Panc1 (cell line): ENCODE measurements around the gene CCDC197. TPM values are rescaled to one million over a fixed set of nuclear protein-coding genes. Genes with fewer than 3 reads are reported as not detected.

Experiments
- ATAC-seq: fragments of 200-7000 bp; cut with Tn5 transposase; 2 replicates; pipeline ENCODE4 v1.9.1; 2020; ENCODE audit warnings: mild to moderate bottlenecking, moderate library complexity
- BruUV-seq: library from RNA; stranded (reverse); fragments of 400-500 nt; replicated peaks from 2 replicates; lab custom pipeline; 2021; lab: Mats Ljungman, UMichigan
- CTCF ChIA-PET: fragments of 300-600 bp; sonication (Branson Sonifier 250); formaldehyde crosslinking; loops from one replicate; lab custom pipeline; 2022; ENCODE audit warnings: antibody characterized with exemption; lab: Charles Lee
- POLR2A ChIA-PET: fragments of 300-600 bp; sonication (Branson Sonifier 250); formaldehyde crosslinking; loops from one replicate; lab custom pipeline; 2022; ENCODE audit warnings: antibody characterized with exemption; lab: Charles Lee
- DNase-seq: peaks from one replicate; pipeline ENCODE4 v3.0.0-alpha.2; 2010; ENCODE audit warnings: low read depth, low spot score
- H3K27ac ChIP-seq: 2 replicates; pipeline ENCODE4 v1.5.1; 2011; ENCODE audit warnings: mild to moderate bottlenecking, low read length, inconsistent platforms
- H3K27me3 ChIP-seq: fragments of 200-500 bp; sonication (Bioruptor generic); 2 replicates; pipeline ENCODE4 v1.6.0; 2014; ENCODE audit warnings: low read length, inconsistent platforms; ENCODE audit not compliant: control insufficient read depth, insufficient read depth
- H3K36me3 ChIP-seq: fragments of 200-500 bp; sonication (Bioruptor generic); 2 replicates; pipeline ENCODE4 v1.5.1; 2014; ENCODE audit warnings: inconsistent platforms, mild to moderate bottlenecking, low read length, moderate library complexity; ENCODE audit not compliant: control insufficient read depth, insufficient read depth
- H3K4me1 ChIP-seq: 2 replicates; pipeline ENCODE4 v1.5.1; 2011; ENCODE audit warnings: inconsistent platforms, mild to moderate bottlenecking, low read length, moderate library complexity; ENCODE audit not compliant: control insufficient read depth, insufficient read depth
- H3K4me3 ChIP-seq, 2 experiments: 2 replicates each; pipeline ENCODE4 v1.5.1; 2011 to 2012; ENCODE audit warnings: low read depth in 2 of 2, low read length in 2 of 2, mild to moderate bottlenecking in 2 of 2, inconsistent platforms in 1 of 2, moderate library complexity in 1 of 2
- H3K9me3 ChIP-seq: fragments of 200-500 bp; sonication (Bioruptor generic); 2 replicates; pipeline ENCODE4 v1.5.1; 2014; ENCODE audit warnings: low read depth, mild to moderate bottlenecking, inconsistent platforms, low read length, moderate library complexity; ENCODE audit not compliant: control insufficient read depth, insufficient read depth
- CTCF ChIP-seq: fragments of 450-650 bp; IDR thresholded peaks from 2 replicates; pipeline ENCODE4 v1.5.1; 2017; ENCODE audit warnings: mild to moderate bottlenecking
- POLR2AphosphoS5 ChIP-seq: IDR thresholded peaks from 2 replicates; pipeline ENCODE4 v1.6.1; 2012; ENCODE audit warnings: mild to moderate bottlenecking, low read depth, low read length, moderate library complexity
- REST ChIP-seq, 2 experiments: IDR thresholded peaks; 2 replicates each; pipeline ENCODE4 v1.6.1; 2011 to 2012; ENCODE audit warnings: low read depth in 2 of 2, control low read depth in 1 of 2, low read length in 1 of 2, mild to moderate bottlenecking in 1 of 2, moderate library complexity in 1 of 2; ENCODE audit not compliant: insufficient read depth in 1 of 2
- SIN3A ChIP-seq: IDR thresholded peaks from 2 replicates; pipeline ENCODE4 v1.6.1; 2012; ENCODE audit warnings: low read depth, mild to moderate bottlenecking, low read length, moderate library complexity, borderline replicate concordance; ENCODE audit not compliant: insufficient read depth
- TCF7L2 ChIP-seq: IDR thresholded peaks from 2 replicates; pipeline ENCODE4 v1.6.1; 2011; ENCODE audit warnings: mild to moderate bottlenecking, low read depth, low read length, inconsistent platforms
- in situ Hi-C: cut with HindIII; loops from 2 replicates; pipeline ENCODE4 v1.10.0; 2016; ENCODE audit warnings: low sequenced_read_pairs, low pct_unique_long_range_greater_than_20kb
- intact Hi-C: fragments of 100-400 bp; cut with micrococcal nuclease; formaldehyde crosslinking; loops from one replicate; pipeline ENCODE4 v1.10.0; 2022; ENCODE audit not compliant: unreplicated experiment
- total RNA-seq: library from RNA; stranded (reverse); gene quantifications from one replicate; pipeline ENCODE4 v1.2.1, GENCODE V29; 2021; ENCODE audit not compliant: unreplicated experiment

CCDC197 gene
- total RNA-seq, 1 experiment from 2014 or later, result not detected

- no TSS peak for BruUV-seq
- H3K9me3 ChIP-seq, result no peaks in the 10 kb centered on the region
- no peak overlapping the region for H3K27ac ChIP-seq
- ATAC-seq (no peak), DNase-seq (no peak)
- POLR2A ChIA-PET, result no interaction called here
- CTCF ChIA-PET, result no interaction called here
- no peak overlapping the region for H3K4me3 ChIP-seq
- no peaks in the 10 kb centered on the region; the same call in 1 of the 2 replicates for H3K36me3 ChIP-seq
- intact Hi-C loops (no loop called here), in situ Hi-C loops (no loop called here)
- TF ChIP-seq POLR2AphosphoS5 (no peak), TCF7L2 (no peak), SIN3A (no peak), CTCF (no peak), REST (IDR thresholded peaks at IDR 0.05; ENCODE audit: insufficient read depth in 1 of 2, low read depth in 2 of 2, low read length in 1 of 2) (no peak)
- H3K27me3 ChIP-seq, result no peaks in the 10 kb centered on the region
- H3K4me1 ChIP-seq, result no peaks in the 10 kb centered on the region
Observed at GRCh38 chr14:94045563-94046345, 48.7 kb downstream of the CCDC197 start.

GRCh38 chr14:94046696-94047250 lies 49.7 kb downstream of the CCDC197 start:
- ChIA-PET CTCF (no interaction called here), POLR2A (no interaction called here)
- no peak overlapping the region for H3K4me3 ChIP-seq
- no peak for TF ChIP-seq POLR2AphosphoS5
- TF ChIP-seq SIN3A, result no peak
- no peak for TF ChIP-seq REST (IDR thresholded peaks at IDR 0.05; ENCODE audit: insufficient read depth in 1 of 2, low read depth in 2 of 2, low read length in 1 of 2)
- TF ChIP-seq TCF7L2, result no peak
- TF ChIP-seq CTCF, result no peak
- intact Hi-C loops, result no loop called here
- in situ Hi-C loops, result no loop called here
- ATAC-seq (no peak), DNase-seq (no peak)
- H3K27ac ChIP-seq, result no peak overlapping the region
- H3K27me3 ChIP-seq, result no peaks in the 10 kb centered on the region
- H3K9me3 ChIP-seq, result no peaks in the 10 kb centered on the region
- BruUV-seq, result no TSS peak
- H3K36me3 ChIP-seq, result no peaks in the 10 kb centered on the region; the same call in 1 of the 2 replicates
- H3K4me1 ChIP-seq, result no peaks in the 10 kb centered on the region
